Neural cell (in vitro differentiated cells): ENCODE measurements around the gene ACACA.

Experiments
- EP300 ChIP-seq: fragments of 450-650 bp; conservative IDR thresholded peaks from 2 replicates; pipeline ENCODE4 v1.6.1; 2014; ENCODE audit warnings: antibody characterized with exemption, mild to moderate bottlenecking, moderate library complexity; ENCODE audit not compliant: poor library complexity, severe bottlenecking
- EZH2 ChIP-seq: fragments of 200-600, 300-800 bp; shearing (Covaris generic), sonication (generic); IDR thresholded peaks from 2 replicates; pipeline ENCODE4 v1.6.1; 2014; ENCODE audit warnings: antibody characterized with exemption, low read length, borderline replicate concordance, mild to moderate bottlenecking; ENCODE audit not compliant: insufficient read depth, poor library complexity, severe bottlenecking
- MXI1 ChIP-seq: fragments of 450-650 bp; conservative IDR thresholded peaks from 2 replicates; pipeline ENCODE4 v1.6.1; 2014; ENCODE audit warnings: antibody characterized with exemption, mild to moderate bottlenecking; ENCODE audit not compliant: poor library complexity, severe bottlenecking
- POLR2AphosphoS5 ChIP-seq: IDR thresholded peaks from 2 replicates; pipeline ENCODE4 v1.6.1; 2012
- RAD21 ChIP-seq: fragments of 450-650 bp; conservative IDR thresholded peaks from 2 replicates; pipeline ENCODE4 v1.6.1; 2014; ENCODE audit warnings: antibody characterized with exemption, mild to moderate bottlenecking, moderate library complexity
- SMC3 ChIP-seq: fragments of 450-650 bp; conservative IDR thresholded peaks from 2 replicates; pipeline ENCODE4 v1.6.1; 2014; ENCODE audit warnings: antibody characterized with exemption, mild to moderate bottlenecking, moderate library complexity; ENCODE audit not compliant: poor library complexity
- TAF1 ChIP-seq: IDR thresholded peaks from 2 replicates; pipeline ENCODE4 v1.6.1; 2012; ENCODE audit warnings: low read depth
- TF ChIP-seq, protein P1 (sequence below): fragments of 450-650 bp; IDR thresholded peaks from 2 replicates; pipeline ENCODE4 v1.5.1; 2014; ENCODE audit warnings: antibody characterized with exemption, mild to moderate bottlenecking, moderate library complexity; ENCODE audit not compliant: poor library complexity, severe bottlenecking
- TF ChIP-seq, protein P2 (sequence below): IDR thresholded peaks from 2 replicates; pipeline ENCODE4 v1.6.1; 2012; ENCODE audit warnings: borderline replicate concordance

DNA sequence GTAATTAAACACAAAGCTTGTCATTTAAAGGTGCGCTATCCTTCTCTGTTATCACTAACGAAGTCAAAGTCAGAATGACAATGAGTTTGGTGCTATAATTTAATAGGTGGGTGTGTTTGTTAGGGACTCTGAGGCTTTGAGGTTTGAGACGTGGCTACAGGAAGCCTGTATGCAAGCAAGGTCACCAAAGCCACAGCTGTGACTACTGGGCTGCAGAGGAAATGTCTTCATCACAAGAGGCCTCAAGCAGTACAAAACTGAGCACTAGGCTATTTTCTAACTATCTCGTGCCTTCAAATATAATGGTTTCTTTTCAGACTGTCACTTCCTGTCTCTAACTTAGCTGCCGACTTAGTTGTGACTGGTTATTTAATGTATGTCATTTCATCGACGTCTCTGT lies 316.7 kb downstream of the ACACA start:
- TF ChIP-seq, protein P1, sequence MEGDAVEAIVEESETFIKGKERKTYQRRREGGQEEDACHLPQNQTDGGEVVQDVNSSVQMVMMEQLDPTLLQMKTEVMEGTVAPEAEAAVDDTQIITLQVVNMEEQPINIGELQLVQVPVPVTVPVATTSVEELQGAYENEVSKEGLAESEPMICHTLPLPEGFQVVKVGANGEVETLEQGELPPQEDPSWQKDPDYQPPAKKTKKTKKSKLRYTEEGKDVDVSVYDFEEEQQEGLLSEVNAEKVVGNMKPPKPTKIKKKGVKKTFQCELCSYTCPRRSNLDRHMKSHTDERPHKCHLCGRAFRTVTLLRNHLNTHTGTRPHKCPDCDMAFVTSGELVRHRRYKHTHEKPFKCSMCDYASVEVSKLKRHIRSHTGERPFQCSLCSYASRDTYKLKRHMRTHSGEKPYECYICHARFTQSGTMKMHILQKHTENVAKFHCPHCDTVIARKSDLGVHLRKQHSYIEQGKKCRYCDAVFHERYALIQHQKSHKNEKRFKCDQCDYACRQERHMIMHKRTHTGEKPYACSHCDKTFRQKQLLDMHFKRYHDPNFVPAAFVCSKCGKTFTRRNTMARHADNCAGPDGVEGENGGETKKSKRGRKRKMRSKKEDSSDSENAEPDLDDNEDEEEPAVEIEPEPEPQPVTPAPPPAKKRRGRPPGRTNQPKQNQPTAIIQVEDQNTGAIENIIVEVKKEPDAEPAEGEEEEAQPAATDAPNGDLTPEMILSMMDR, result no peak
- TF ChIP-seq SMC3, result no peak
- no peak for TF ChIP-seq EZH2
- no peak for TF ChIP-seq EP300
- no peak for TF ChIP-seq POLR2AphosphoS5
- TF ChIP-seq RAD21, result no peak
- no peak for TF ChIP-seq TAF1
- TF ChIP-seq, protein P2, sequence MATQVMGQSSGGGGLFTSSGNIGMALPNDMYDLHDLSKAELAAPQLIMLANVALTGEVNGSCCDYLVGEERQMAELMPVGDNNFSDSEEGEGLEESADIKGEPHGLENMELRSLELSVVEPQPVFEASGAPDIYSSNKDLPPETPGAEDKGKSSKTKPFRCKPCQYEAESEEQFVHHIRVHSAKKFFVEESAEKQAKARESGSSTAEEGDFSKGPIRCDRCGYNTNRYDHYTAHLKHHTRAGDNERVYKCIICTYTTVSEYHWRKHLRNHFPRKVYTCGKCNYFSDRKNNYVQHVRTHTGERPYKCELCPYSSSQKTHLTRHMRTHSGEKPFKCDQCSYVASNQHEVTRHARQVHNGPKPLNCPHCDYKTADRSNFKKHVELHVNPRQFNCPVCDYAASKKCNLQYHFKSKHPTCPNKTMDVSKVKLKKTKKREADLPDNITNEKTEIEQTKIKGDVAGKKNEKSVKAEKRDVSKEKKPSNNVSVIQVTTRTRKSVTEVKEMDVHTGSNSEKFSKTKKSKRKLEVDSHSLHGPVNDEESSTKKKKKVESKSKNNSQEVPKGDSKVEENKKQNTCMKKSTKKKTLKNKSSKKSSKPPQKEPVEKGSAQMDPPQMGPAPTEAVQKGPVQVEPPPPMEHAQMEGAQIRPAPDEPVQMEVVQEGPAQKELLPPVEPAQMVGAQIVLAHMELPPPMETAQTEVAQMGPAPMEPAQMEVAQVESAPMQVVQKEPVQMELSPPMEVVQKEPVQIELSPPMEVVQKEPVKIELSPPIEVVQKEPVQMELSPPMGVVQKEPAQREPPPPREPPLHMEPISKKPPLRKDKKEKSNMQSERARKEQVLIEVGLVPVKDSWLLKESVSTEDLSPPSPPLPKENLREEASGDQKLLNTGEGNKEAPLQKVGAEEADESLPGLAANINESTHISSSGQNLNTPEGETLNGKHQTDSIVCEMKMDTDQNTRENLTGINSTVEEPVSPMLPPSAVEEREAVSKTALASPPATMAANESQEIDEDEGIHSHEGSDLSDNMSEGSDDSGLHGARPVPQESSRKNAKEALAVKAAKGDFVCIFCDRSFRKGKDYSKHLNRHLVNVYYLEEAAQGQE, result no peak
- TF ChIP-seq MXI1, result no peak
